ENCODE data around the gene ARHGEF10L. TPM values are rescaled to one million over a fixed set of nuclear protein-coding genes. Genes with fewer than 3 reads are reported as not detected.
"Not testable (repeated sequence)": the region's sequence is repeated elsewhere in the genome, so short reads cannot be mapped to it uniquely, and the experiment has no call there.

The ARHGEF10L gene
- total RNA-seq, 1 experiment from 2014 or later = 19.6 TPM

DNA sequence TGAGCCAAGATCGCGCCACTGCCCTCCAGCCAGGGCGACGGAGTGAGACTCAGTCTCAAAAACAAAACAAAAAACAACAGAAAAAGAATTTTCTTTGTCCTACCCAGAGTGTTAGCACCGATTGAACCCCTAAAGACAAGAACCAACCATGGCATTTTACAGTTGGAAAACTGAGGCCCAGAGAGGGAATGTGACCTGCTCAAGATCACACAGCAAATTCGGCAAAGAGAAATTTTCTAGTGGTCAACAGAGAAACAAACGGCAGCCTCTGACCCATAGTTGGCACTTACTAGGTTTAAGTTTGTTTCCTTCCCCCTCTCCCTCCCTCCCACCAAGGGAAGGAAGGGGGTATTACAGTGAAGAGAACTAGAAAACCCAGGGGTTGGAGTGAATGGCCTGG, 195.1 kb downstream of the ARHGEF10L start:
- in situ Hi-C loops (cut with HindIII; ENCODE audit: low sequenced_read_pairs) = no loop called here
- no peak for DNase-seq (ENCODE audit: low spot score)

DNA sequence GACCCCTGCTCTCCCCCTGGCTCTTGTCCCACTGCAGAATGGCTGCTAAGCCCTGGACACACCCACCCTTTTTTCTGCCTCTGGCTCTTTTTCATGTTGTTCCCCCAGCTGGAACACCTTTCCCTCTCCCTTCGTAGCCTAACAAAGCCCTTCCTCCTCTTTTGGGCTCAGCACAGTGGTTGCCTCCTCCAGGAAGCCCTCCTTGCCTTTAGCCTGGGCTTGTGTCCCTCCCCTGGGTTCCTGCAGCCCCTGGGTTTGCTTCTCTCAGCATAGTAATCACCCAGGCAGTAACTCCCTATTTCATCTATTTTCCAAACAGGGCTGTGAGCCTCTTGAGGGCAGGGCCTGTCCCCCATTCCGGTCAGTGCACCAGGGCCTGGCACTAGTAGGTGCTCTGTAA, 195.8 kb downstream of the ARHGEF10L start:
- DNase-seq (ENCODE audit: low spot score) = no peak
- in situ Hi-C loops (cut with HindIII; ENCODE audit: low sequenced_read_pairs) = no loop called here

DNA sequence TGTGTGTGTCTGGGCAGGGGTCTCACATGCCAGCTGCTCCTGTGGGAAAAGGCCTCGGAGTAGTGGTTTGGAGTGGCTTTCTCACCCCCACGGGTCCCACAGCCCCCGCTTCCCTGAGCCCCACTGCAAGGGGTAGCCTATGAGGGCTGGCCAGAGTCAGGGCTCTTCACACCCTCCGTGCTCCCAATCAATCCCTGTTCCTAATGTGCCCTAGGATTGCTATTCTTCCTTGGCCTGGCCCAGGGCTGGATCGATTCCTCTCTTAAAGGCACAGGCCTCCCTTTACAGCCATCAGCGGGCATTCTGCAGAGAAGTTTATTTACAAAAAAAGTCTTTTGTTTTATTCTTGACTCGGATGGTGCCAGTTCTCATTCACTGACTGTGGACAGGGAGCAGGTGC, 196.3 kb downstream of the ARHGEF10L start:
- in situ Hi-C loops (cut with HindIII; ENCODE audit: low sequenced_read_pairs) = no loop called here

DNA sequence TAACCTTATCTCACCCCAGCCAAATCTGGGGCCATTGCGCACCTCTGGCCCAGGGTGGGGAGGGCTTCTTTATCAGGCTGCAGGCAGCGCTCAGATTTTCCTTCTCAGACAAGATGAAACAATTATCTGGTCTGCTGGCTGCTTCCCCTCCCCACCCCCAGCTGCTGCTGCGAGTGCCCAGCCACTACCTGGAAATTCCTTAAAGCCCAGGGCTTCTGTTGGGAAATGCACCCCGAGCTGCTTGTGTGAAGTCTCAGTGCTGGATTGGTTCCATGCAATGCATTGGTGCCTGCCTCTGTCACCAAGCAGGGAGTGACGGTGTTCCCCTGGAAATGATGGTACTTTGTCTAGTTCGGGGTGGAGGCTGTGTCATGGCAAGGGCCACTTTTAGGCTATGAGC, 197.1 kb downstream of the ARHGEF10L start:
- in situ Hi-C loops (cut with HindIII; ENCODE audit: low sequenced_read_pairs) = no loop called here
- no peak for DNase-seq (ENCODE audit: low spot score)

More for the DNA sequence above, 196.3 kb downstream of the ARHGEF10L start:
- DNase-seq (ENCODE audit: low spot score) = no peak

DNA sequence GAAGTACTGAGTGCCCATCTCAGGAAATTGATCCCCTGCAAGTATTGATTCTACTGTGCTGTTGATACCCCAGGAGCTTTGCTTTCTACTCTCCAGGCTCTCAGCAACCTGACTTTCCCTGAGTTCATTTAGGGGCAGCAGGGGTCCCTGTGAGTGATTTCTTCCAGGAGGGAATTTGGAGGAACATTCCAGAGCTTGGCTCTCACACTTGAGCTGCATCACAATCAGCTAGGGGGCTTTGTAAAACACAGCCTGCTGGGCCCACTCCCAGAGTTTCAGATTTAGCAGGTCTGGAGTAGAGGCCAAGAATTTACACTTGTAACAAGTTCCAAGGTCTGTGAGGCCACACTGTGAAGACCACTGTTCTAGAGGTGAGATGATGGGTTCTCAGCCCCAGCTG, 199.6 kb downstream of the ARHGEF10L start:
- DNase-seq (ENCODE audit: low spot score) = no peak
- in situ Hi-C loops (cut with HindIII; ENCODE audit: low sequenced_read_pairs) = no loop called here

DNA sequence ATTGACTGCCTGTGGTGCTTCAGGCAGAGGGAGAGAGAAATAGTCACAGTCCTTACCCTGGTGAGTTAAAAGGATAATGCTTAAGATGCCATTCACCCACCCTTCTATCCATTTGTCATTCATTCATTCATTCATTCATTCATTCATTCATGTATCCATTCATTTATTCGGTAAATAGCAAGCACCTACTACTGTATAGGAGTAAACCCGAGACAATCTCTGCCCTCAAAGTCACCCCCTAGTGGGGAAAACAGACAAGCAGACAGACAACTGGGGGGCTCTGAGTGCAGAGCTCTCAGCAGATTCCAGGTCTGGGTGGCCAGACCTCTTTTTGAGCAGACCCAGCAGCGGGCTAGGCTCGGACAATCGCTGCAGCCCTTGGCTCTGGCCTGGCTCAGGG, 201.6 kb downstream of the ARHGEF10L start:
- DNase-seq (ENCODE audit: low spot score) = no peak
- in situ Hi-C loops (cut with HindIII; ENCODE audit: low sequenced_read_pairs) = no loop called here

DNA sequence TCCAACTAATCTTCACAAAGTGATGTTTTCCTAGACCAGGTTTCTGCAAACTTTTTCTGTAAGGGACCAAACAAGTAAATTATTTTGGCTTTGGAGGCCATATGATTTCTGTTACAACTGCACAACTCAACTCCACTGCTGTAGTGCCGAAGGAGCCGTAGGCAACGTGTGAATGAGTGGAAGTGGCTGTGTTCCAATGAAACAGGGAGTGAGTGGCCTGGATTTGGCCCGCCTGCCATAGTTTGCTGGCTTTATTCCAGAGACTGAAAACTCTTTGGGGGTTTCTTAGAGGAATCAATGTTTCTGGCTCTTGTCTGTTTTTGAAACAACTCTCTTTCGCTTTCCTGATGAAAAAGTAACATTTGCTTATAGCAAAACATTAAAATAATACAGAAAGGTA, 203.1 kb downstream of the ARHGEF10L start:
- DNase-seq (ENCODE audit: low spot score) = peak; percentile 38
- in situ Hi-C loops (cut with HindIII; ENCODE audit: low sequenced_read_pairs) = no loop called here

DNA sequence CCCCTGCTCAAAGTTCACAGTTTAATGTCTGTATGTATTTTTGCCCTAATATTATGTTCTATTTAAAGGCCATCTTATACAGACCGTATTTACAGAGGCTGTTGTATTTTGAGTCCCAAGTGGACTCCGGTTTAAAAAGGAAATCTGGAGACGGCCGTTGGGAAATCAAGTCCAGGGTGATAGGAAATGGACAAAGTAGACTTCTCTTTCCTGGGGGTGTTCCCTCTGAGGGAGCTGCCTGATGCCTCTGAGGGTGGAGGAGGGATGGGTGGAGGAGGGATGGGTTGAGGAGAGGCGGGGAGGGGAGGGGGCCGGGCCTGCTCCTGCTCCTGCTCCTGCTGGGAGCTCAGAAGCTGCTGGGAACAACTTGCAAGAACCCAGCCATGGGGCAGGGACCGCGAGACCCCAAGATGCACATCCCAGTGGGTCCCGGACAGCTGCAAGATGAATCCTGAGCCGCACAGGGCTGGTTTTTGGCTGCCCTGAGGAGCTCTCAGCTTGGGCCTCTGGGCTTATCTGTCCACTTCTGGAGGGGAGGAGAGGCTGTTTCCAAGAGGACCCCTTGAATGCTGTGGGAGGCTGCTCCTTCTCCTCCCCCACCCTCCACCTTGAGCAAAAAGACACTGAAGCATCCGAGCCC, 203.6 kb downstream of the ARHGEF10L start:
- DNase-seq (ENCODE audit: low spot score) = no peak
- in situ Hi-C loops (cut with HindIII; ENCODE audit: low sequenced_read_pairs) = no loop called here

DNA sequence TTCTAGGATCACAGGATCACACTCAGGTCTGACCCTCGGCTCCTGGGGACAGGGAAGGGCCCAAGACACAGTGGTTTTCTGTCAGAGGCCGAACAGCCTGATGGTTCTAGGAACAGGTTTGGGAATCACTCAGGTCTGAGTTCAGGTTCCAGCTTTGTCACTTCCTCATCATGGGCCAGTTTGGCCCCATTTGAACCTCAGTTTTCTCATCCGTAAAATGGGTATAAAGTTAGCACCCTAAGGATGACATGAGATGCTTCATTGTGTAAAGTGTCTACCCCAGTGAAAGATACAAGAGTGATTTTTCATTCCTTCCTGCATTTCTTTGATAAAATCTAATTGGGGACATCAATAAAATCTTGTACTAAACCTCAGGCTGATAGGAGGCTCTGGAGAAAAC, 204.4 kb downstream of the ARHGEF10L start:
- in situ Hi-C loops (cut with HindIII; ENCODE audit: low sequenced_read_pairs) = no loop called here
- no peak for DNase-seq (ENCODE audit: low spot score)

DNA sequence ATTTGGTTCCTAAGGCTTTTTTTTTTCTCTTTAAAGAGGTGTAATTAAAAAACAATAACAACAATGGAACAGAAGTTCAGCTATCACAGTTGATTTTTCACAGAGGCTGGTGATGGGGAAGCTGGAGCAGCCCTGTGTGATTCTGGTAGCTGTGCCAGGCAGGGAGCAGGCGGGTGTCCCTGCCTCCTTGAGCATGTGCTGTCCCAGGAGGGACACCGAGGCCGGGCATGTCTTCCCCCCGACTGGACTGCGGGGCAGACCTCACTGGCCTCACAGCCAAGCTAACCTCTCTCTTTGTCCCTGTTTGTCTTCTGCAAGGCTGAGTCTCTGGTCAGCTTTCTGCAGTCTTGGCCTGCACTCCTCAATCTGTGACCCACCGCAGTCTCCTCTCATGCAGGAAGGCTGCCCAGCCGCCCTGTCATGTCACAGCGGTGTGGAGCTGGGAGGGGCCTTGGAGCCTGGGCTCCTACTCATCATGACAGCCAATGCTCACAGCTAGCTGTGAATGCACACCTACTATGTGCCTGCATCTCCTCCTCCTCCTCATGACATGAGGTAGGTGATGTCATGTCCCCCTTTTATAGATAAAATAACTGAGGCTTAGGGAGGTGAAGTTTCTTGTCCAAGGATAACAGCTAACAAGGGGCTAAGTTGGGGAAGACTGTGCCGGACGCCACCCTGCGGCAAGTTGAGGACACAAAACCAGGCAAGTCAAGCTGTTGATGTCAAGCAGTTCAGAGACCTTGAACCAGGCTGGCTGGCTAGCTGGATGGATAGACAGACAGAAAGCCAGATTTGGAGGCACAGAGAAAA, 205.4 kb downstream of the ARHGEF10L start:
- DNase-seq (ENCODE audit: low spot score) = peak; percentile 66
- in situ Hi-C loops (cut with HindIII; ENCODE audit: low sequenced_read_pairs) = no loop called here

DNA sequence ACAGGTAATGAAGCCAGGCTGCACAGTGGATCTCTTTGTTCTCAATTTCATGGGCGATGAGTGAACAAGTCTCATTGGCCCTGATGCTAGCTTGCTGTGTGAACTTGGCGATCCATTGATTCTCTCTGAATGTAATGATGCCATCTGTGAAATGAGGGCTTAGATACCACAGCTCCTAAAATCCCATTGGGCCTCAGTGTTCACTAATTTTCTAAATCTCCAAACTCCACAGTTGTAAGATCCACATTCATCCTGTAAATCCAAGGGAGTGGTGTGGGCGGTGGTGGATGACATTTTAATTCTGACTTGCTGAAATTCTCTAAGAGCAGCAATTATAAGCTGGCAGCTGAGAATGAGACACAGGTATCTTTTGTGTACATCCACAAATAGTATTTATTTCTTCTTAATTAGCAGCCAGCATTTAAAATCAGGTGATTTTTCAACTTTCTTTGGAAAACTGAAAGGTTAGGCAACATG, 206.0 kb downstream of the ARHGEF10L start:
- peak; percentile 30 for DNase-seq (ENCODE audit: low spot score)
- in situ Hi-C loops (cut with HindIII; ENCODE audit: low sequenced_read_pairs) = no loop called here

DNA sequence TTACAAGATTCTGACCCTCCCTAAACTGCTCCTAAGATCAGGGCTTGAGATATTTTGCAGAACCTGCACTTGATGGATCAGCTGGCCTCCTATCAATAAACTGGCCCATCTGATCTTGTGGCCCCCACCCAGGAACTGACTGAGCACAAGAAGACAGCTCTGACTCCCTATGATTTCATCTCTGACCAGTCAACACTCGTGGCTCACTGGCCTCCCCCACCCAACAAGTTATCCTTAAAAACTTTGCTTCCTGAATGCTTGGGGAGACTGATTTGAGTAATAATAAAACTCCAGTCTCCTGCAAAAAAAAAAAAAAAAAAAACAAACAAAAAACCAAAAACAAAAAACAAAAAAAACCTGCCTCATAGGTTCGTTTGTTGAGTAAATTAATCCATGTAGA, 206.8 kb downstream of the ARHGEF10L start:
- DNase-seq (ENCODE audit: low spot score); in situ Hi-C loops (cut with HindIII; ENCODE audit: low sequenced_read_pairs): not testable (repeated sequence)

DNA sequence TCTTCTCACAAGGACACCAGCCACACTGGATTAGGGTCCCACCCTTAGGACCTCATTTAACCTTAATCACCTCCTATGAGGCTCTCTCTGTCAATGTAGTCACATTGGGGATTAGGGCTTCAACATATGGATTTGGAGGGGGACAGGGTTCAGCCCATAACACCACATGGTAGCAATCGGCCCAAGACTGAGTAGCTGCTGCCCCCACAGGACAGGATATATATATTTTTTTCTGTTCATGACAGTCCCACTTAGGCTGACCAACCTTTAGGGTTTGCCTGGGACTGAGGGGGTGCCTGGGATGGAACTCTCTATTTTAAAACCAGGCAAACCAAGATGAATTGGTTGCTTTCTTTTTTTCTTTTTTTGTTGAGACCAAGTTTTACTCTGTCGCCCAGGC, 207.4 kb downstream of the ARHGEF10L start:
- DNase-seq (ENCODE audit: low spot score) = no peak
- in situ Hi-C loops (cut with HindIII; ENCODE audit: low sequenced_read_pairs) = no loop called here

Other genes with a start within 250 kb of the ARHGEF10L start
- gene PADI4, start 231.5 kb upstream of the ARHGEF10L start, total RNA-seq (2014; rRNA removed; shearing (Covaris generic)) = not detected in 2 replicates
- not detected in 2 replicates for gene PADI6, start 167.5 kb upstream of the ARHGEF10L start, total RNA-seq (2014; rRNA removed; shearing (Covaris generic))
- 120 and 129 TPM in 2 replicates for gene RCC2, start 100.0 kb upstream of the ARHGEF10L start, total RNA-seq (2014; rRNA removed; shearing (Covaris generic))
- 0.51 and 2.4 TPM in 2 replicates for gene ACTL8, start 215.6 kb downstream of the ARHGEF10L start, total RNA-seq (2014; rRNA removed; shearing (Covaris generic))